PC-9 (cell line): ENCODE results near the gene LARGE1.

Experiments used
- CTCF ChIP-seq: fragments of 200-600 bp; sonication (generic); conservative IDR thresholded peaks from 2 replicates; pipeline ENCODE4 v1.6.1; 2017; ENCODE audit warnings: mixed run types, antibody characterized with exemption, mild to moderate bottlenecking, moderate library complexity
- EZH2 ChIP-seq: fragments of 200-600 bp; sonication (generic); IDR thresholded peaks from 2 replicates; pipeline ENCODE4 v1.8.0; 2017; ENCODE audit warnings: antibody characterized with exemption, low read depth

- no peak for TF ChIP-seq CTCF
- no peak for TF ChIP-seq EZH2
Measured at GRCh38 chr22:33831207-33831606, 89.1 kb downstream of the LARGE1 start.
